K562 (cell line): Measurements from ENCODE around the gene ZBTB22. TPM values are rescaled to one million over a fixed set of nuclear protein-coding genes. Genes with fewer than 3 reads are reported as not detected.

Source experiments
- GATAD2B ChIP-seq: fragments of 450-650 bp; IDR thresholded peaks from 2 replicates; pipeline ENCODE4 v1.6.1; 2017; ENCODE audit warnings: mild to moderate bottlenecking, borderline replicate concordance
- GTF2F1 ChIP-seq: IDR thresholded peaks from 2 replicates; pipeline ENCODE4 v1.6.1; 2011; ENCODE audit warnings: low read depth, low read length, improper control_type of control experiment
- HDAC2 ChIP-seq: fragments of 450-650 bp; IDR thresholded peaks from 2 replicates; pipeline ENCODE4 v1.6.1; 2016; ENCODE audit warnings: mild to moderate bottlenecking
- KLF1 ChIP-seq: fragments of 450-650 bp; IDR thresholded peaks from 2 replicates; pipeline ENCODE4 v1.6.1; 2016; ENCODE audit warnings: missing genetic modification characterization, missing compliant biosample characterization
- MIER1 ChIP-seq: fragments of 450-650 bp; IDR thresholded peaks from 2 replicates; pipeline ENCODE4 v1.6.1; 2016; ENCODE audit warnings: antibody characterized with exemption, mild to moderate bottlenecking, low read depth
- MITF ChIP-seq: IDR thresholded peaks from 2 replicates; pipeline ENCODE4 v1.6.1; 2014; ENCODE audit warnings: antibody characterized with exemption
- PKNOX1 ChIP-seq: fragments of 450-650 bp; IDR thresholded peaks from 2 replicates; pipeline ENCODE4 v1.6.1; 2016
- TCF3 ChIP-seq: sonication (generic); formaldehyde crosslinking; IDR thresholded peaks from 2 replicates; pipeline ENCODE4 v1.4.0; 2020; ENCODE audit warnings: mild to moderate bottlenecking, missing genetic modification reagents
- THAP12 ChIP-seq: fragments of 250-450 bp; sonication (Bioruptor Pico); IDR thresholded peaks from 2 replicates; pipeline ENCODE4 v1.9.0; 2021; ENCODE audit warnings: mild to moderate bottlenecking, inconsistent platforms
- WHSC1 ChIP-seq: IDR thresholded peaks from one replicate; pipeline ENCODE4 v1.6.1; 2012; ENCODE audit warnings: low read length, control low read depth, inconsistent platforms
- ZBTB43 ChIP-seq: sonication (generic); formaldehyde crosslinking; IDR thresholded peaks from 2 replicates; pipeline ENCODE4 v1.8.0; 2023; ENCODE audit warnings: mild to moderate bottlenecking, missing genetic modification reagents
- ZNF253 ChIP-seq: fragments of 250-450 bp; sonication (Bioruptor Pico); conservative IDR thresholded peaks from 2 replicates; pipeline ENCODE4 v1.6.1; 2021; ENCODE audit warnings: mild to moderate bottlenecking
- ZNF408 ChIP-seq: fragments of 250-450 bp; sonication (Bioruptor Pico); IDR thresholded peaks from 2 replicates; pipeline ENCODE4 v1.4.0; 2020; ENCODE audit warnings: low read depth, mild to moderate bottlenecking, moderate library complexity
- ZNF707 ChIP-seq: fragments of 250-450 bp; sonication (Bioruptor Pico); conservative IDR thresholded peaks from 2 replicates; pipeline ENCODE4 v1.8.0; 2022; ENCODE audit warnings: inconsistent platforms, mild to moderate bottlenecking, moderate library complexity
- polyA plus RNA-seq, 8 experiments: library from polyadenylated mRNA; depleted of rRNA in 4 of 8; stranded (reverse) in 5 of 8; unstranded in 3 of 8; fragments of >200 nt; fragmentation: Nextera tagmentation in 2 of 8; fragmentation: Illumina TruSeq in 1 of 8; extraction: Ambion mirVana in 2 of 8; extraction: Trizol in 1 of 8; gene quantifications; 2 replicates each; pipeline versions ENCODE4 v1.2.1 to v1.2.3, GENCODE V29; 2011 to 2014; ENCODE audit warnings: inconsistent platforms in 1 of 8, missing spikeins in 1 of 8
- total RNA-seq, 7 experiments: library from RNA; depleted of rRNA in 6 of 7; stranded (reverse); fragments of >200 nt in 6 of 7; fragmentation: Illumina TruSeq in 2 of 7; extraction: Trizol in 2 of 7; gene quantifications; 2 replicates each; pipeline versions ENCODE4 v1.2.1 to v1.2.3, GENCODE V29; 2011 to 2021; ENCODE audit warnings: low replicate concordance in 1 of 7
- TF ChIP-seq, protein P1 (sequence below): fragments of 450-650 bp; formaldehyde crosslinking; IDR thresholded peaks from 2 replicates; pipeline ENCODE4 v1.4.0; 2020; ENCODE audit warnings: mild to moderate bottlenecking, moderate library complexity
- TF ChIP-seq, protein P2 (sequence below): fragments of 150-350 bp; IDR thresholded peaks from 2 replicates; pipeline ENCODE4 v1.6.1; 2014; ENCODE audit warnings: low read depth, mild to moderate bottlenecking, low read length, borderline replicate concordance

ZBTB22 gene
- total and polyA plus RNA-seq, 9 of the 15 experiments (the other 6 are each of a cell fraction or from before 2014, with no cell fraction given), result 0.21 to 11.9 (median 7.1) TPM

DNA sequence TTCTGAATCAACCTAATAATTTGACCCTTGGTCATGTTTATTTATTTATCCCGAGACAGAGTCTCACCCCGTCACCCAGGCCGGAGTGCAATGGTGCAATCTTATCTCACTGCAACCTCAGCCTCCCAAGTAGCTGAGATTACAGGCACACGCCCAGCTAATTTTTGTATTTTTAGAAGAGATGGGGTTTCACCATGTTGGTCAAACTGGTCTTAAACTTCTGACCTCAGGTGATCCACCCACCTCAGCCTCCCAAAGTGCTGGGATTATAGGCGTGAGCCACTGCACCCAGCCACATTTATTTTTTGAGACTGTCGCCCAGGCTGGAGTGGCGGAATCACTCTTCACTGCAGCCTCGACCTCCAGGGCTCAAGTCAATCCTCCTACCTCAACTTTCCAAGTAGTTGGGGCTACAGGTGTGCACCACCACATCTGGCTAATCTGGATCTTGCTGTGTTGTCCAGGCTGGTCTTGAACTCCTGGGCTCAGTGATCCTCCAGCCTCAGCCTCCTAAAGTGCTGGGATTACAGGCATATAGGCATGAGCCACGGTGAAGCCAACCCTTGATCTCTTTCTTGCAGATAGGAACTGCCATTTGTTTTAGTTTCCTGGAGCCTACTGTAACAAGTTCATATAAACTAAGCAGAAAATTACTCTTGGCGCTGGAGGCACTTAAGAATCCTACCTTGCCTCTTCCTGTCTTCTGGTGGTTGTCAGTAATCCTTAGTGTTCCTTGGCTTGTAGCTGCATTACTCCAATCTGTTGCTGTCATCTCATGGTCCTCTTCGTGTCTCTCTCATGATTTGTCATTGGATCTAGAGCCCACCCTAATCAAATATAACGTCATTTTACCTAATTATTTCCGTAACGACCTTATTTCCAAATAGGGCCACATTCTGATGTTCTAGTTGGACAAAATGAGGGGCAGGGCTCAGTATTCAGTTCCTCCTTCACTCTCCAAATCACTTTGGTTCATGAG is 43.3 kb downstream of the ZBTB22 start (continued):
- TF ChIP-seq, protein P1, sequence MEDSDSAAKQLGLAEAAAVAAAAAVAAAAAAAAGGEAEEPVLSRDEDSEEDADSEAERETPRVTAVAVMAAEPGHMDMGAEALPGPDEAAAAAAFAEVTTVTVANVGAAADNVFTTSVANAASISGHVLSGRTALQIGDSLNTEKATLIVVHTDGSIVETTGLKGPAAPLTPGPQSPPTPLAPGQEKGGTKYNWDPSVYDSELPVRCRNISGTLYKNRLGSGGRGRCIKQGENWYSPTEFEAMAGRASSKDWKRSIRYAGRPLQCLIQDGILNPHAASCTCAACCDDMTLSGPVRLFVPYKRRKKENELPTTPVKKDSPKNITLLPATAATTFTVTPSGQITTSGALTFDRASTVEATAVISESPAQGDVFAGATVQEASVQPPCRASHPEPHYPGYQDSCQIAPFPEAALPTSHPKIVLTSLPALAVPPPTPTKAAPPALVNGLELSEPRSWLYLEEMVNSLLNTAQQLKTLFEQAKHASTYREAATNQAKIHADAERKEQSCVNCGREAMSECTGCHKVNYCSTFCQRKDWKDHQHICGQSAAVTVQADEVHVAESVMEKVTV (CRISPR knock-in tag), result no peak
- no peak for TF ChIP-seq MIER1
- no peak for TF ChIP-seq PKNOX1
- TF ChIP-seq GTF2F1, result no peak
- no peak for TF ChIP-seq THAP12 (CRISPR knock-in tag)
- TF ChIP-seq WHSC1, result no peak
- no peak for TF ChIP-seq TCF3 (CRISPR knock-in tag)
- no peak for TF ChIP-seq ZNF707
- TF ChIP-seq, protein P2, sequence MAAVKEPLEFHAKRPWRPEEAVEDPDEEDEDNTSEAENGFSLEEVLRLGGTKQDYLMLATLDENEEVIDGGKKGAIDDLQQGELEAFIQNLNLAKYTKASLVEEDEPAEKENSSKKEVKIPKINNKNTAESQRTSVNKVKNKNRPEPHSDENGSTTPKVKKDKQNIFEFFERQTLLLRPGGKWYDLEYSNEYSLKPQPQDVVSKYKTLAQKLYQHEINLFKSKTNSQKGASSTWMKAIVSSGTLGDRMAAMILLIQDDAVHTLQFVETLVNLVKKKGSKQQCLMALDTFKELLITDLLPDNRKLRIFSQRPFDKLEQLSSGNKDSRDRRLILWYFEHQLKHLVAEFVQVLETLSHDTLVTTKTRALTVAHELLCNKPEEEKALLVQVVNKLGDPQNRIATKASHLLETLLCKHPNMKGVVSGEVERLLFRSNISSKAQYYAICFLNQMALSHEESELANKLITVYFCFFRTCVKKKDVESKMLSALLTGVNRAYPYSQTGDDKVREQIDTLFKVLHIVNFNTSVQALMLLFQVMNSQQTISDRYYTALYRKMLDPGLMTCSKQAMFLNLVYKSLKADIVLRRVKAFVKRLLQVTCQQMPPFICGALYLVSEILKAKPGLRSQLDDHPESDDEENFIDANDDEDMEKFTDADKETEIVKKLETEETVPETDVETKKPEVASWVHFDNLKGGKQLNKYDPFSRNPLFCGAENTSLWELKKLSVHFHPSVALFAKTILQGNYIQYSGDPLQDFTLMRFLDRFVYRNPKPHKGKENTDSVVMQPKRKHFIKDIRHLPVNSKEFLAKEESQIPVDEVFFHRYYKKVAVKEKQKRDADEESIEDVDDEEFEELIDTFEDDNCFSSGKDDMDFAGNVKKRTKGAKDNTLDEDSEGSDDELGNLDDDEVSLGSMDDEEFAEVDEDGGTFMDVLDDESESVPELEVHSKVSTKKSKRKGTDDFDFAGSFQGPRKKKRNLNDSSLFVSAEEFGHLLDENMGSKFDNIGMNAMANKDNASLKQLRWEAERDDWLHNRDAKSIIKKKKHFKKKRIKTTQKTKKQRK, result no peak
- TF ChIP-seq ZNF253 (CRISPR knock-in tag), result no peak
- peak; percentile 78 for TF ChIP-seq HDAC2
- TF ChIP-seq GATAD2B, result no peak
- no peak for TF ChIP-seq ZBTB43 (CRISPR knock-in tag)
- no peak for TF ChIP-seq MITF
- TF ChIP-seq ZNF408 (CRISPR knock-in tag), result no peak
- no peak for TF ChIP-seq KLF1 (tag)
